GM19397 (cell line): ENCODE results near the gene SLX4IP.

Experiments used
- ATAC-seq: cut with Tn5 transposase; IDR thresholded peaks from one replicate; pipeline ENCODE4 v1.9.1; 2021; ENCODE audit warnings: mild to moderate bottlenecking, moderate library complexity; ENCODE audit not compliant: unreplicated experiment

The SLX4IP gene

DNA sequence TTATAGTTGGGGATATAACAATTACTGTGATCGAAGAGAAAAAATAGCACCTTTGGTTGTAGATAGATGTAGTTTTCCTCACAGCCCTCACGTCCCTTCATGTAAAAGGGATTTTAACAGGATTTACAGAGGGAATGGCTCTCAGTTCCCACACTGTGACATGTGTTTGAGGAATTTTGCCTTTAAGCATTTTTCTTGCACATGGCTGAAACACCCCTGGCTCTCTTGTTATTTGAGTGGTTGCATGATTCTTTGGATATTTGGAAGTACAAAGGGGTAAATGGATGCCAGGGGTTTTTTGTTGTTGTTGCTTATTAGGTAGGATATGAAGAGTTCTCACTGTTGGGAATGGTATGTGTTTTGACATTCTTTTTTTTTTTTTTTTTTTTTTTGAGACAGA, 190.5 kb downstream of the SLX4IP start:
- no peak for ATAC-seq

DNA sequence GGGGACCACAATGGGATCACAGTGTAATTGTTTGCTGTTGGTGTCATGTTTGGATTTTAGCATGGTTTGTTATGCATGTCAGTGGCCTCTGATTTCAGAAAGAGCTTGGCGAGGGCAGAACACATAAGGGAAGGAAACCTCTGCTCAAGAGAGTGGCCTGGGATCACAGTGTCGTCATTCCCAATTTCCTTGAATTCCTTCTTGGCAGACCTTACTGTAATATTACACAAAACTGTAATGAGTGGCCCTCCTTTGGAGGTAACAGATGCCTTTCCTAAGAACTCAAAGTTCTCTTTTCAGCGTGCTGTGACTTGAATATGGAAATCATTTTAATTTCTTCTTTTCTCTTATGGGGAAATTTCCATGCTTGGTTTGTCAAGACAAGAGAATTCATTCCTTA, 191.8 kb downstream of the SLX4IP start:
- no peak for ATAC-seq

DNA sequence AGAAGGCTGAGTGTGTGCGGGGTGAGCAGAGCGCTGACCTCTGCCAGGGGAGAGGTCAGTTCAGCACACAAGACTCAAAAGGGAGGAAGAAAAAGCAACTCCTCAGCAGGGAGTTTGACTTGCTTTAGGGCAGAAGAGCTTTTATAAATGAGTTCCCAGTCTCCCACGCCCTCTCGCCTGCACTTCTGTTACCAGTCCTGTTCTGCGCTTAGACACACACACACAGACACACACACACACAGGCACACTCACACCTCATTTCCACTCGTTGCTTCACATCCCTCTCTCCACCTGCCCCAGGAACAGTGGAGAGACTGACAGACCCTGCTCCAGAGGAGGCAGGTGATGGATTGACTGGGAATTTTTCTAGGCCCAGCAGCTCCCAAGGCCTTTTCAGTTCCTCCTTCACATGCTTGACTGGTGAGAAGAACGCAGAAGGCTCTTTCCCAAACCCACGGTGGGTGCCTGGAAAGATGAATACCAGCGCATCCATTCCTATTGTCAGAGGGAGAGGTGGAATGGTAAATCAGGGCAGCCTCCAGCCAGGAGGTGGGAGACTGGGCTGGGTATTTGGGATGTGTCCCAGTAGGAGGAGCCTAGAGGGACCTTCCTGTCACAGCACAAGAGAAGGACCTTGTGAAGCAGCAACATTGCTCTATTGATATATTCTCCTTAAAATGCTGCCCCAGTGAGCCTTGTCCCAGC, 195.0 kb downstream of the SLX4IP start:
- no peak for ATAC-seq

DNA sequence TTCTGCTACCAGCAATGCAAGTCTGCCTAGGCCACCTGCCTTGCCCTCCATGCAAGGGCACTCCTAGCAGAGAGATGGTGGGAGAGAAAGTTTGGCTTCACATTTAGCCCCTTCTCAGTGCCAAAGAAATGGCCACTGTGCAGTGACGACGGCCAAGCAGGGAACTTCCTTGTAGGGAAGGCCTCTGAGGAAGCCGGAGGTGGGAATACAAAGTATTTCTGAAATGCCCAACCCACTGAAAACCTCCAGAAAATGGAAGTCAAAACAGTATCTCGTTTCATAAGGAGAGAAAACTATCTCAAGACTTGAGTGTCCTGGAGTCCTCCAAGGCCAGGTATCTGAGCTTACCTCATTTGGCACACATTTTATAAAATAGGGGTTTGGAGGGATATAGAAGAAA, 196.0 kb downstream of the SLX4IP start:
- no peak for ATAC-seq

DNA sequence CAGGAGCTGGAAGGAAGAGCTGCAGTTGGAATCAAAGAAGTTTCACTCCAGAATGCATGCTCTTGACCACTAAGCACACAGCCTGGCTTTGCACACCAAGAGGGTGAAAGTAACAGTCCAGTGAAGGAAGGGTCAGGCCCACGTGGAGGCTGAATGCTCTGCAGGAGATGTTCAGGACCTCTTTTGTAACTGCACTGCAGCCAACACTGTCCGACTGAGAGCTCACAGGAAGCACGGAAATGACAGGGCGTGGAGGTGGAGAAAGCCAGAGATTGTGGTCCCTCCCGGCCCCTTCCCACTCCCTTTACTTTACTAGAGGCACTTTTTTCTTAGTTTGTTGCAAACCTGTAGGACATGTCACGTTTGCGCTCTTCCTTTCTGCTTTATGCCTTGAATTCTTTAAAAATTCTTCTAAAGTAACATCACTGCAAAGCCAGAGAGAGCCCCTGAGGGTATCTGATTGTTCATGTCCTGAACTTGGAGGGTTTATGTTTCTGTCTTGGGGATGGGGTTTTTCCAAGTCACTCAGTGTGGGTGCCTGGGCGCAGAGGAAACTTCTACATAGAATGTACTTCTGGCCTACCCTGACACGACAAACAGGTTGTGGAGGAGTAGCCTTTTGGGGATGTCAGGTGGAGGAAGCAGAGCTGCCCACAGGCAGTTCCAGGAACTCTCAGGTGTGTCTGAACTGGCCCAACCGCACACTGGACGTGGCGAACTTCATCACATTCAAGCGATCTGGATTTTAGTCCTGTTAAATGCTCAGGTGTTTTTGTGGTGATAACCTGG, 197.8 kb downstream of the SLX4IP start:
- ATAC-seq: no peak

DNA sequence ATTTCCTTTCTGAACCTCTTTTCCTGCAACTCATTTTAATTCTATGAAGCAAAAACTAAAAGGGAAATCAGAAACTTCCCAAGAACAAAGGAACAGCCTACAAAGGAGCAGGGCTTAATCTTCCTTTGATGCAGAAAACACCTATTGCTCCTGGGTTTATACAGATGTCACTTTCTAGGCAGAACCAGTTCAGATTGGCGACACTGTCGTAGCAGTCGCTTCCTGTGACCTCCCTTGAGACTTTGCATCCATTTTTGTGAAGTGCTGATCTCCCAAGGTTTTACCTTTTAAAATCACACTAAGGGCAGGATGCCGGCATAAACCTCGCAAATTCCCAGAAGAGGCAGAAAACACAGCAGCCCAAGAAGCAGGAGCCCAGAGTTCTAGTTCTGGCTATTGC, 198.6 kb downstream of the SLX4IP start:
- ATAC-seq: no peak

DNA sequence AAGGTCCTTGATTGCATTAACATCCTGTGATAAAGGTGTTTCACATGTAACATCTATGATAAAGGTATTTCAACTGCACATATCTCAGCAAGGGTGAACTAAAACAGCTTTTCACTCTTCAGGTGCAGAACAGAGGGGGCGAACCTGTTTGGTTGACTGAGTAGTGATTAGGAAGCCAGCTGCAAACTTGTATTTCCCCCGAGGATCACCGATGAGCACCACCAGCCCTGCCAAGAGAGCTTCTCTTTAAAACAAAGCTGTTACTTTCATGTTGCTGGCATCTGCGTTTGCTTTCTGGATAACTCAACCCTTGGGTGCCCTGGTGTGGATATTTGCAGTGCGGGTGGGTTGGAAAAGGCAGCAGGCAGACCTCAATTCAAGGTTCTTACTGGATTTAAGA, 199.1 kb downstream of the SLX4IP start:
- ATAC-seq: no peak

DNA sequence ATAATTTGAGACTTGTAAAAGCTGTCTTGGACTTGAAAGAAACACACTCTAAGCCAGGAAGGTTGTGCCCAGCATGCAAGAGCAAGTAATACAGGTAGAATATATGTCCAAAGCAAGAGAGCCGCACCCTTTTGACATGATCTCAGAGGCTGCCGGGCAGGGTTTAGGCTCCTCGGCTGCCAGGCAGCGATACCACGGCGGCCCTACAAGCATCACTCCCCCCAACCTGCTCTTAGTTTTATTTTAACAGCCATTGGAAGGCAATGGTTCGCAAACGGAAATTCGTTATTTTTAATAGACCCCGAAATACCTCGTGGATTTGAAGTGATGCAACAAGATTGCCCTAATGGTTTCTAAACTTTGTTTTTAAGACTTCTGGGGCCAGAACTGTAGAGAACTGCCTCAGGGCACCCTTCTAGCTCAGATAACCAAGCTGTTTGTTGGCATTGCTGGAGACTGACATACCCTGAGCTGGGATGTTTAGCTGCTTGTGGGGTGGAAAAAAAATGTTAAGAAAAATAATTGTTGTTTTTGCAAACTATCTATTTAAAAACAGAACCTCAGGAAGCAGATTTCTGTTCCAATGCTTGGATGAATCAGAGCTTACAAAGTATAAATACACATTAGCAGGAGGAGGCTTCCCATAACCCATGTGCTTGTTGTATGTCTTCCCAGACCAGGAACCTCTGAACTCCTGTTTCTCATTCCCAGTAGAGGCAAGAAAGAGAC, 199.7 kb downstream of the SLX4IP start:
- no peak for ATAC-seq

DNA sequence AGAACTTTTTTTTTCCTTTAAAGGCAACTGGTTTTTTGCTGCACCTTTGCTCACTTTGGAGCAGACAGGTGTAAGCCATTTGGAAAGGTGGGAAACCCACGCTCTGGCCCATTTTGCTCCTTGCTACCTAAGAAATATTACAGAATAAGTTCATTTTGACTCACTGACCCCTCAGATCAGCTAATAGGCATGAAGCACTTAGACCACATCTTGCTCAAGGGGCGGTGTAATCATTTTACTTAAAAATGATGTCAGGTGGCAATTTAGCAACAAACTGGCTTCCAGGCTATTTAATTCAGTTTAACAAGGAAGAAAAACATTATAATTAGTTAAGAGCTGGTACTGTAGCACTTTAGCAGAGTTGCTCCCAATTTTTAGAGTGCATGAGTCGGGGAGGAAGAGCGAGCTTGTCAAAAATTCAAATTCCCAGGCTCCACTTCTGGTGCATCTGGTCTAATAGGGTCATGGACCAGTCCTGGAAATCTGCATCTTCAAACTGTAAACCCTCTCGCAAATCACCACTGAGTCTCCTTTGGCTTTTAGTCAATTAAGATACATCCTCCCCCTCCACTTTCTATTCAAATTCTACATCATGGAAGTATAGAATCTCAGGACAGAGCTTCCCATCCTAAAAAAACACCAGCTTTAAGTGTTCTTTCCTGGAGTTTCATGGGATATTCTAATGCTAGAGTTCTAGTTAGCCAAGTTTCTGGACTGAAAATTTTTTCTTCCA, 200.5 kb downstream of the SLX4IP start:
- ATAC-seq: no peak

DNA sequence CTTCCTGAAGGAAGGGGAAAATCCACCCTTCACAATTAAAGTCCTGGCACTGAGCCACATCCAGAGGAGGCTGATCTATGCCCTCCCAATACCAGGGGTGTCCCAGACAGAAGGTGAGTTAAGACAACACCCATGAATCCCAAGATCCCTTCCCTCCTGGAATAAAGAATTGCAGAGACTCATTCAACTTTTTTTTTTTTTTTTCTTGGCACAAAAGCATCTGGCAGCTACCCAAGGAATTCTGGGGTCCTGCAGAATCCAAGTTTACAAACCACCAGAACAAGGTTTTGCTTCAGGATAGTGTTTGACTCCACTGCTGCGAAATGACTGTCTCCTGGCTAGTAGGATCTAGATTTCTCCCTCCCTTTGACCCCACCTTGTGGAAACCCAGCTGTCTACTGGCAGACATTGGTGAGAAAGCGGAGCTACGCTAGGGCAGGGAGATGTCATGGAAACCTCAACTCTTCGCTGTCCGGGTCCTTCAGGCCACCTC, 201.3 kb downstream of the SLX4IP start:
- no peak for ATAC-seq

DNA sequence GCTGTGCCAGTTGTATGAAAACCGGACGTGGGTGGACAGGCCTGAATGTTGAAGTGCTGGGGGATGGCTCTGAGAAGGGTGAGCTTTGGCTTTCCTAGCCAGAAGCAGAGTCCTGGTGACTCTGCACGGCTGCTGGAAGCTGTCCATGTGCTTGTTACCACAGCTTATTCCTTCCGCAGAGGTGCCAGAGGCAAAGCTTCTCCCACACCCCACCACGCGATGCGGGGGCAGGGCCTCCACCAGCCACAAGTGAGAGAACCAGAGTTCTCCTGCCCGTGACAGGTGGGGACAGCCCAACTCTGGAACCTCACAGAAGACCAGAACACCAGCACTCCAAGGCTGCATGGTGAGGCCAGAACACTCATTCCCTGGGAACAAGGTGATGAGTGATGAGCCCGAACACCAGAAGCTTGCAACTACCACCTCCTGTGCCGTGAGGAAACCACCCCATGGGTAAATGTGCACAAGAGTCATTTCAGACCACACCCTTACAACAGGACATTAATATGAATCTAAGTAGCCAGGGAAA, 202.0 kb downstream of the SLX4IP start:
- no peak for ATAC-seq

DNA sequence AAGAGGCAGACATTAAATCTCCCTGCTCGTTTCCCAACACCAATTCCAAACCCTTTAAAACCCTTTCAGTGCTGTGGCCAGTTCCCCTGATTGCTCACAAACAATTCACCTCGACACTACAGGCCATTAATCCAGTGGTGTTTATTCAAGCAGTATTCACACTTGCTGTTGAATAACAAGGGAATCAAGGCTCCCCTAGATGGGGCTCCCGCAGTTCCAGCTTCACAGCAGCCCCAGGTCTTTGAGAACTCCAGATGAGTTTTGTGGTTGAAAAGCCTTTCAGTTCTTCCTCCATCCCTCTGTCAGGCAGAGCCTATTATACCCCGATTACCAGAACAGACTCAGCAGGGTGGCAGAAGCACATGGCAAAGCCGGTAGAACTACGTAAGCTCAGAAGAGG, 202.5 kb downstream of the SLX4IP start:
- ATAC-seq: no peak

DNA sequence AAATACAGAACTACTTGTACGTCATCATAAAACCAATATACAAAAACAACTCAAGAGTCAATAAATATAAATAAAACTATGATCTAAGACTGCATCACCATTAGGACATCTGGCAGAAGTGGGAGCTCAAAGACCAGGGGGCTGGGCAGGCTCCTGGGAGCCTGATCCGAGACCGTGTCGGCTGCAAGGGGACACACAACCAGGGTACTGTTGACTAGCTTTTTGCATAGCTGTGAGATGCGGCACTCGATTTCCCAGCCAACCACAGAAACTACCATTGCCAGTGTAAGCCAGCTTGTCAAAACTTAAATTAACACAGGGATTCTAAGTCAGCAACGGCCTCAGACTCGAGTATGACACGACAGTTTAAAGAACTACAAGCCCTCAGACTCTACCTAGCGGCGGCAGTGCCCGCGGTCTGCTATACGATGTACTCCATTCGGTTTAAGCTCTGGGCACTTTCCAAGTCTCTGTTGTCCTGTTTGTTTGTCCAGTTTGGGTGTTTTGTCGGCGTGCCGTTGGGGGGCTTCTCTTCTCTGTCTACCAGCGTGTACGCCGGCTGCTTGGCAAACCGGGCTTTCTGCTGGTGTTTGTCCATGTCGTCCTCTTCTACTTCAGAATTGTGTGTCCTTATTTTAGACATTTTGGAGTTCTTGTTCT, 204.1 kb downstream of the SLX4IP start:
- ATAC-seq: no peak

DNA sequence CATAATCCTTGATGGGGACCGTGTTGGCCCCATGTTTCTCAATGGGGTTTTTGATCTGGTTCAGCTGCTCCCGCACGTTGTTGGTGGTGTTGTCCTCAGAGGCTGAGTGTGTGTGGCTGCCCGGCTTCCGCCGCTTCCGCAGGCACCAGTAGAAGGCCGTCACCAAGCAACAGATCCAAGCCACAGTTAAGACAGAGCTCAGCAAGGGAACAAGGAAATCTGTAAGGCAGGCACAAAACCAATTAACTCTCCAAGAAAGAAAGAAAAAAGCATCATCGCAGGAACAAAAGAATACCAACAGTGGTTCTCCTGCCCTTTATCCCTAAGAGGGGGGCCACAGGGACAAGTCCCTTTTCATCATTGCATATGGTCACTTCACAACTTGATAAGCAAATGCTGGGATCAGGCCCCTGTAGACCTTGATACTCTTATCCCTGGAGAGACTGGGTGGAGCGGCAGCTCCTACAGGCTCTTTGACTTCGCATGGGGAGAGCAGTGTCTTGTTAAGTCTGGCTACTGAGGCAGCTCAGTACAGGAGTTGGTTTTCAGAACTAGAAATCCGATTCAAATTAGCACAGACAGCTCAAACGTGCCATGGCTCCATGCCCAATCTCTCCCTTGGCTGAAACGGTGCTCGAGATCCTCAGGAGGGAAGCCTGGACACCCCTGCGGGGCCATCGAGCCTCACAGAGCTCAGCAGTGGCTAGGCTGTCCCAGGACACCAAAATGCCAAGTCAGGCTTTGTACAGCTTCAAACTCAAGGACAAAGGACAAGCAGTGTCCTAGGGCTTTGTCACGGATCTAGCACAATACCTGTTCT, 204.8 kb downstream of the SLX4IP start:
- ATAC-seq: no peak

DNA sequence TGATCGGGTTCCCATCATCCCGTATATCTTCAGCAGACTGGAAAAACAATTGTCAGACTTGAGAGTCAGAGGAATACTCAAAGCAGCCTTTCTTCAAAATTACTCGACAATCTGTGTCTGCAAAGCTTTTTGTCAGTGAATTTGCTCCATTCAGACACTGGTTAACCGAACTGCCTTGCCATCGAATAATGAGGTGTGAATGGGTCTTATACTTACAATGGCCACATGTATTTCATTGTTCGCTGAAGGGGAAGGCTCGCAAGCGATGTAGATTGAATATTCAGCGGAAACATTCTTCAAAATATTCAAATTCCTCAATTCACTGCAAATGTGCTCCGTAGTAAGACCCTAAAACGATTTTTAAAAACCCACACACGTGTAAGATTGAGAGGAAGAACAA, 205.8 kb downstream of the SLX4IP start:
- ATAC-seq: no peak

DNA sequence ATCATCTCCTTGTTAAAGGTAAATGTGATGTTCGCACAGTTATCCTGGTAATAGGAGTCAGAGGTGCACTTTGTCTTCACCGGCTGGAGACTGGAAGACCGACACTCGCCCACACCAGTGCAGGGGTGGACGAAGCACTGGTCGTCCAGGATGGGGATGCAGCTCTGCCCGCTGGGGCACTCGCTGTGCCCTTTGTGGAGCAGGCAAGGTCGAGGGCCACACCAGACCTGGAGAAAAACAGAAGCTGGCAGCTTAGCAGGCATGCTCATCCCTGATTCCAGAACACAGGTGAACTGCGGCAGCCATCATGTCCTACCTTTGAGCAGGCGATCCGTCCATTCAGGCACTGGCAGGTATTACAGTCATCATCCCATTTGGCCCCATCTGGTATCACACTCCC, 206.4 kb downstream of the SLX4IP start:
- no peak for ATAC-seq

DNA sequence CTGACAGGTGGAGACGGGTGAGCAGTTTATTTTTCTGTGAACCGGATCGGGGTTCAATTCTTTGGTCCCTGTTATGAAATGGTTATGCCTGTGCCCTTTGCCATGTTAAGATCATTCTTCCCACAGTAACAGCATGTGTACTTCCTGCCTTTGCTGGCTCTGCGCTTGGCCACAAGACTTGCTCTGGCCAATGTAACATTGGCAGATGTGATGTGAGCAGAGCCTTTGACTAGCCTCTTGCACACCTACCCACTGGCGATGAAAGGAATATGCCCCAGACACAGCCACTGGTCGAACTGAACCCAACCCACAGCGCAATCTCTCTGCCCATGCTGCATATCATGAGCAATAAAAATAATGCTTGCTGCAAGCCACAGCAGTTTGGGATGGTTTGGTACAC, 206.8 kb downstream of the SLX4IP start:
- no peak for ATAC-seq

DNA sequence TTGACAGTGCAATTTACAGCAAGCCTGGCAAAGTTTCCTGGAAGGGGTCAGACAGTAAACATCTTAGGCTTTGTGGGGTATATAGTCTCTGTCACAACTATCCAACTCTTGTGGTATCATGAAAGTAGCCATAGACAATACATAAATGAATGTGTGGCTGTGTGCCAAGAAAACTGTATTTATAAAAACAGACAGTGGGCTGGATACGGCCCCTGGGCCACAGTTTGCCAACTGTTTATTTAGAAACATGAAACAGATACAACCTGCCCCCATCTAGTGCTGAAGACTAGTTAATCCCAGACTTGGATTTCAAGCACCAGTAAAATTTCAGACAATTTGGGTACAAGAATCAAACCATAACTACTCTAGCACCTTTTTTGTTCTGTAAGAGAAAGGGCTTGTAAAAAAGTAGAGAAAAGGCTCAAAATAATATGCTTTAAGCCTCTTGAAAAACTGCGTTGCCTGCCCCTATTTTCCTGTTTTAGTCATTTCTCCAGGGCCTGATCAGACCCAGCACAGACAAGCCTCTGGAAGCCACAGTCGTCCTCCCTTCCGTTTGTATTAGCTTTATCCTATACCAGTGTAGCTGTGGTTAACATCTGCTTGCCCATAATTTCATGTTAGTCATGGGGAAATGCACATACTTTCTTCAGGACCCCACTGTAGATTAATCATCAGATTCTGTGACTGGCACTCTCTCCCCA, 207.9 kb downstream of the SLX4IP start:
- ATAC-seq: no peak

DNA sequence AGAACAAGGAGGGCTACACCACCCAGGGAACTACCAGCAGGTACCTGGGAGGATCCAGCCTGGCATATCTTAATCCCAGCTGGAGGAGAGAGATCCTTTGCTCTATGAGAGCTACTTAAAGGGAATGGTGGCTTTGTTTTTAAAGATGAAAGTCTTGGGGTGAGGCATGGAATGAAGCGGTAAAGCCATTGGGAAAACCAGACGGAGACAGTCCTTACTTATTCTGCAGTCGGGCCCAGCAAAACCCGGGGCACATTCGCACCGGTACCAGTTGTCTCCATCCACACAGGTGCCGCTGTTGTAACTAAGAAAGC, 208.4 kb downstream of the SLX4IP start:
- ATAC-seq: no peak
